ENCODE measurements around the gene WFS1. TPM values are rescaled to one million over a fixed set of nuclear protein-coding genes. Genes with fewer than 3 reads are reported as not detected.
A peak's percentile ranks its signal among the peaks of the same experiment; 100 is the strongest.

WFS1 gene
- total RNA-seq, 1 donor from 2014 or later, result 23.4 TPM

DNA sequence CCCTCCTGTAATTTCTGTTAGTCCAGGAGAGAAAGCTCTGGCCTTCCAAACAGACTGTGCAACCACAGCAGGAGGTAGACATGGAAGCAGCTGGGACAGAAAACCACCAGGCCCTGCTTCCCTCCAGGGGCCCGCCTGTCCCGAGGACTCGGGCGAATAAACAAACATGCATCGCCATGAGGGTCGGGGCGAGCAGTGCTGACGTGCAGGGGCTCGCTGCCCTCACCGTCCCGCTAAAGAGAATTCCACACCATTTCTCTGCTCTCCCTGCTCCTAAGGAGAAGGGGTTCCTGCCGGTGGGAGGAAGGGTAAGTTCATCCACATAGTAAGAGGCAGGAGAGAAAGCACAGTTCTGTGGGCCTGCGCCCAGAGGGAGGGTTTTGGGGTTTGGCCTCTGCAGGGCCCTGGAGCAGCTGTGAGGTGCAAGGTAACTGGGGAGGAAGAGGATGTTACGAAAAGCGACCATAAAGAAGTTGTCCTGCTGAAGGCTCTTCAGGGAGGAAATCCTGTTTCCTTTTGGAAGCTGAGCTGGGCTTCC lies 54.9 kb downstream of the WFS1 start:
- DNase-seq (ENCODE audit: low read depth in 2 of 2), result peak; percentile 21 to 43

DNA sequence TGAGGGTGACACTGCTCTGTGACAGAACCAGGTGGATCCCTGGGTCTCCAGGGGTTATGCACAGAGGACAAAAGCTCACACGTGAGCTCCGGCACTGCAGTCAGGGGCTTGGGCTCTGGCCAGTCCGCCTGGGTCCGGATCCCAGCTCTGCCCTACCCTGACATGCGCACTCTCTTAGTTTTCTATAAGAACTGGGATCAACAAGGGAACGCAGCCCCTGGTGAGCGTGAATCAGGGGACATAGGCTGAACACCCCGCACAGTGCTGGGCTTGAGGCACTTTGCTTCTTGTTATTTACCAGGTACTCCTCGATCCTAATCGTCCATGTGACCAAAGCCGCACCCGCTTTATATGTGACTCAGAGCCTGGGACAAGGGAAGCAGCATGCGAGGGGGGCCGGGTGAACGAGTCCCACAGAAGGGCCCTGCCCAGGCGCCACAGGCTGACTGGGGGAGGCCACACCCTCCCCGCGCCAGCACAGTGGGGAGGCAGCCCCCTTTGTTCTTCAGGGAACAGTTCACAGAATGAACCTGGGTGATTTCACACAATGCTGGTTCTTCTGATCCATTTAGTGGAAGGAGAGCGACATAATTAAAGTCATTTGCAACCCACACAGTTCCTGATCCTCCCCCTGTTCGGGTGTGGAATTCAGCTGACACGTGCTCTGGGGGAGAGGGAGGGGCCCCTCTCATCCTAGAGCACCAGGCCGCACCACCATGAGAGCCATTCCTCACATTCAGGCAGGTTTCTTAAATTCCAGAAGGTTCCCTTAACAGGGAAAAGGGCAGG lies 55.5 kb downstream of the WFS1 start:
- DNase-seq (ENCODE audit: low read depth in 2 of 2), result peak; percentile 74 to 94

DNA sequence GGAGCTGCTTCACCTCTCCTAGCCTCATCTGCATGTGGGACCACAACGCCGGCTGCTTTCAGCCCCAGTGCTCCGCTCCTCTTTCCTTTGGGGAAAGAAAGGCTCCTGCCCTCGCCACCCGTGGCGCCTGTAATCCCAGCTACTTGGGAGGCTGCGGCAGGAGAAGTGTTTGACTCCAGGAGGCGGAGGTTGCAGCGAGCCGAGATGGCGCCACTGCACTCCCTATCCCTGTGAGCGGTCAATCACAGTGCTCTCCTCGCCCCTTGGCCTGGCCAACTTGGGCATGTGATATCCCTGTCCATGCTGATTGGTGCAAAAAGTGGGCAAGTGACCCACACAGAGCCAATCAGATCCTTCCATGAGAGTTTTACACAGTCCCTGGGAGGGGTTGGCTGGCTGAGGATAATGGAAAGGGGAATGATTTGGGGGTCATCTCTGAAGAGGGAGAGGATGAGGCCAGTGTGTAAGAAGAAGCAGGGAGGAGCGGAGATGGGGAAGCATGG lies 56.2 kb downstream of the WFS1 start:
- no peak for DNase-seq (ENCODE audit: low read depth in 2 of 2)

DNA sequence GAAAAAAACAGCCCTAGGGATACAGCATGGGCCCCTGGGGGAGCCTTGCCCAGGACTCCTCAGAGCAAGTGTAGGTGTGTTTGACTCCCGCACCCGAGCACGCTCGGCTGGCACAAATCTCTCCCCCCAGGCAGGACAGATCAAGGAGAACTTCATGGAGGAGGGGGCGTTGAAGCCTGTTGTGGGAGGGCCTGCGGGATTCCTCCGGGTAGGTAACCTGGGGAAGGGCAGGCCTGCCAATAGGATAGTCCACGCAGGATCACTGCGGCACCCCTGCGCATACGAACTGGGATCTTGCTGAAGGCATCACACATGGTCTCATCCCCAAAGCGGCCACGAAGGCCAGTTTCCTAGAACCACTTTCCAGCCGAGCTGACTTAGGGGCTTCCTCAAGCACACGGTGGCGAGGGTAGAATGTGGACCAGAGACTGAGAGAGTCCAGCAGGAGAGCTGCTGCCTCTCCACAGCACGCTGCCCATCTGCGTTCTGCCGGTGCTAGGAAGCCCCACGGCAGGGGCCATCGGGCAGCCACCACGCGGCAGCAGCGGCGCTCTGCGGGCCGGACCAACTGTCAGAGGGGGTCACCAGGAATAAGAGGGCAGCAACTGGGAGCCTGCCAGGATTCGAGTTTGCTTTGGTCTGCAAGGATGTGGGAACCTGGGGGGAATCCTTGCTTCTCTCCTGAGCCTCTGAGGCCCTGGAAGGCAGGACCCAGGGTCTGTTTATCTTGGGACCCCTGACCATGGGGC lies 56.8 kb downstream of the WFS1 start:
- no peak for DNase-seq (ENCODE audit: low read depth in 2 of 2)

DNA sequence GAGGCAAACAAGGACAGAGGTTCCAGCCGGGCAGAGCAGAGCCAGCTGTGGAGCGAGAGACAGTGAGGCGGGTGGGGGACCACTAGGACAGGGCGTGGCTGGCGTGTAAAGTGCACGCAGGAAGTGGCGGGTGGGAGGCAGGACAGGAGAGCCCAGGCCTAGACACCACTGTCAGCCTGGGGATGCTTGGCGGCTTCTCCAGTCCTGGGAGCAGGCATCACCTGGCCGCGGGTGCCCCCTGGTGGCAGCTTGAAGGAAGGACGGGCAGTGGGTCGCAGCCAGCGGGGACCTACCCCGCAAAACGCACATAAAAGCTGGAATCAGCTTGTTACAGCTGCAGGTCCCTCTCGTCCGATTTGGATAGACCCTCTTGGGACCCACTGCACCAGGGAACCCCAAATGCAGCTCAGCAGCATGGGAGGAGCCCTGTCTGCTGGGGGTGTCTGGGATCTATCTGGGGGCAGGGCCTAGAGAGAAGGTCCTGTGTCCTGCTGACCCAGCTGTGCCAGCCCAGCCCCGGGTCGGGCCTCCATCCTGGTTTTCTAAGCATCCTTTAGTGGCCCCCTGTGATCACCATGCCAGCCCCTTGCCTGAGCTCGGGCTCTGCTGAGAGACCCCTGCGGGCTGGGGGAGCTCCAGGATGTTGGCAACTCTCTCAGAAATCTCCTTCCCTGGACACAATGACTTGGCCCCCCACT lies 57.7 kb downstream of the WFS1 start:
- peak; percentile 43 to 72 for DNase-seq (ENCODE audit: low read depth in 2 of 2)

DNA sequence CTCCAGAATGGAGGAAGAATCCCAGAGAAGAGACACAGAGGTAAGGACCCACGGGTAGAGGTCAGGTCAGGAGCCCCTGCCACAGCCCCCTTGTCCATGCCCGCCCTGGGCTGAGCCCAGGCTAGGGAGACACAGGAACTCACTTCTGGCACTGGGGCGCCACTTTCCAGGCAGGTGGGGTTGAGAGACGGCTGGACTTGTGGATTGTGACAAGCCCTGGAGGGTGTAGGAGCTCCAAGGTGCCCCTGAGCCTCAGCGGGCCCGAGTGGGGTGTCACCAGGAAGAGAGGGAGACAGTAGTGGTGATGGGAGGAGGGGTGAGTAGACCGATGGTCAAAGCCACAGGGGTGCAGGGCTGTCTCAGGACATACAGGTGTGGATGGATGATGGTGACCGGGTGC lies 58.9 kb downstream of the WFS1 start:
- no peak for DNase-seq (ENCODE audit: low read depth in 2 of 2)

DNA sequence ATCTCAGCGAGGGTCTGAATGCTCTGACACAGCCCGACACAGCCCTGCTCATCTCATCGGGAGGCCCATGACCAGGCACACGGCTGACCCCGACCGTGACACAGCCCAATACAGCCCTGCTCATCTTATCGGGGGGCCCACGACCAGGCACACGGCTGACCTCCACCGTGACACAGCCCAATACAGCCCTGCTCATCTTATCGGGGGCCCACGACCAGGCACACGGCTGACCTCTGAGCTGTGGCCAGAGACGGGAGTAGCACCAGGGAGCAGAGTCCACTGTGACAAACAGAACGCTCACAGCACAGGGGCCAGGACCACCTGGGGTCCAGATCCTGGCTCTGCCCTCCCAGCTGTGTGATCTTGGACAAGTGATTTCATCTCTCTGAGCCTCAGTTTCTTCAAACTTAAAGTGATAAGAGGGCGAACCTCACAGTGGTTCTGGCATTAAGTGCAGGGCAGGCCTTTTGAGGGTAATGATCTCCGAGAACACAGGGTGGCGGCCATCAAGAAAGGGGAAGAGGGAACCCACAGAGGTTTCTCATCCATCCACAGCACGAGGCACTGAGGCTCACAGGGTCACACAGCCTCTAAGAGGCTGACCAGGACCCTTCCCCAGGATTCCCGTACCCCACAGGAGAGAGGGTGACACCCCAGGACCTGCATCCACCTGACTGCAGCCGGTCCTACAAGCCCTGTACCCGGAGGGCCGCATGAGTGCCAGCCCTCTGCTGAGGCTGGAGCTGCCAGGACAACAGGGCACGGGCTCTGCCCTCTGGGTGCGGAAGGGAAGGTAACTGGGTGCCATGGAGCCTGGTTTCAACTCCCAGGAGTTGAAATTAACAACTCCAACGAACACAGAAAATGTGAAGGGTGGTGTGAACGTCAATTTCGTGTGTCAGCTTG lies 60.1 kb downstream of the WFS1 start:
- DNase-seq (ENCODE audit: low read depth in 2 of 2), result no peak

DNA sequence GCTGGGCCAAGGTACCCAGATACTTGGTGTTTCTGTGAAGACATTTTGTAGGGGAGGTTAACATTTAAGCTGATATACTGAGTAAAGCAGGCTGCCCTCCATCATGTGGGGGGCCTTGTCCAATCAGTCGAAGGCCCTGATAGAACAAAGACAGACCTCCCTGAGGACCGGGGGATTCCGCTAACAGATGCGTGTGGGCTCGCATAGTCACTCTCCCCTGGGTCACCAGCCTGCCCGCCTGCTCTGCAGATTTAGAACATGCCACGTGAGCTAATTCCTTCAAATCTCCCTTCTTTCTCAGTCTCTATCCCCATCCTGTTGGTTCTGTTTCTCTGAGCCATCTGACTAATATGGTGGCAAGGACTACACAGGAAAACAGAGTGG lies 60.7 kb downstream of the WFS1 start:
- DNase-seq (ENCODE audit: low read depth in 2 of 2), result no peak

DNA sequence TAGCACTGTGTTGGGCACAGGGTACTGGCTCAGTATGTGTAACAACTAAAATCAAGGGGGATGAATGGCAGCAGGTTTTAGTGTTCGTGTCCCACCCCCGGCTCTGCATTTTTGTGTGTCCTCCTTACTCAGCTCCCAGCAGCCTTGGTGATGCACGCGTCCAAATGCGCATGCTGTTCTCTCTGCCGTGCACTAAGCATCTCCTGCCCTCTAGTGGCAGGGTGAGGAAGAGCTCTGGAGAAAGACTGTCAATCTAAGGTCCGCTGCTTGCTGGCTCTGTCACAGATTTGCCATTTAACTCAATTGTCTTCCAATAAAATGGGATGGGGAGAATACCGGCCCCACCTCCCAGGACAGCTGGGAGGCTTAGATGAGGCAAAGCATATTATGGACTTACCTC lies 61.4 kb downstream of the WFS1 start:
- peak in 1 of 2 donors; percentile 35 for DNase-seq (ENCODE audit: low read depth in 2 of 2)

DNA sequence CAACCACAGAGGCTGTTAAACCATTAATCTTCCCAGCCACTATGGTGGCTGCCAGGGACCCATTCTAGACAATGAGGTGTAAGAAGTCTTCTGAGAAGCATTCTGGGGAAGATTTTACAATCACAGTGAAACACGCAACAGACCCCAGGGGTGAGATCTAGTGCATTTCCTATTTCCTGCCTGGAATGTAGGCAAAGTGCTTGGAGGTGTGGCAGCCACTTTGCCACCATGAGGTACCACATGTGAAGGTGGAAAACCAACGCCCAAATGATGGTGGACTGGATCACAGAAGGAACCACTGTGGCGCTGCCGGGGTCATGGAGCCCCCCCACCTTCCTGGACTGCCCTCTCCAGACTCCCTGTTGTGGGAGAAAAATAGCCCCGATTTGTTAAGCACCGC lies 61.8 kb downstream of the WFS1 start:
- DNase-seq (ENCODE audit: low read depth in 2 of 2), result no peak

DNA sequence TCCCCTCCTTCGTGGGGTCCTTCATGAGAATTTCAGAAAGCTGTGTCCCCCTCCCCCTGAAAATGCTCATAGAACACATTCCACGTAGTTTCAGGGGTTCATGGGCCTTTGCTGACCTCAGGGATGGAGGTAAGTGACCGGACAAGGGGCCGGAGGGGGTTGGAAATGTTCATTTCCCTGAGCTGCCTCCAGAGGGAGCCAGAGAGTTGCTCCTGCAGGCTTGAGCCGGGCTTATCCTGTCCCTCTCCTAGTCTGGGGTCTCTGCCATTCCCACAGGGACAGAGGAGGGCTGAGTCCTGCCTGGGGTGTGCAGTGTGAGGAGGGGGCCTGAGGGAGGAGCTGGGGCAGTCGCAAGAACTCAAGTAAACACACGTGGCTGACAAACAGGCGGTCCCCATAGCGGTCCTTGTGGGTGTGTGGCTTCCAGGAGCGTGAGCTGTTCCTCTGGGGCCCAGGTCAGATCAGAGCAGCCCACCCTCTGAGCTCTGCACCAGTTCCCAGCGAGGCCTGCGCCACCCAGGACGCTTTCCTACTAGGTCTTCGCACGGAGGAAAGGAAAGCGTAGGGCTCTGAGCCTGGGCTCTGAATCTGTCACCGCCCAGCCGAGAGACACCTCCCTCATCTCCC lies 62.5 kb downstream of the WFS1 start:
- peak in 1 of 2 donors; percentile 40 for DNase-seq (ENCODE audit: low read depth in 2 of 2)

DNA sequence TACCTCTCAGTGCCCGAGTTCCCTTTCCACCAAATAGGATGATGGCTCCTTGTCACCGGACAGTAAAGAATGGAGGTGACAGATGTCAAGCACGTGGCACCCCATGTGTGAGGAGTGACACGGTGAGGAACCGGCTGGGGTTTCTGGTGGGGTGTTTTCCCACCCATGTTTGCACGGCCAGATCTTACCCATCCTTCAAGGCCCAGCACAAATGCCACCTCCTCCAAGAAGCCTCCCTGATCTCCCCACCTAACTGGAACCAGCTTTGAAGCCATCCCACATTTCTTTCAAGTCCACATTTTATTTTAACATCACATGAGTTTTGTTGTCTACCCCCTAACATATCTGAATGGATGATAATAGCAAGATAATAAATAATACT lies 63.0 kb downstream of the WFS1 start:
- no peak for DNase-seq (ENCODE audit: low read depth in 2 of 2)

DNA sequence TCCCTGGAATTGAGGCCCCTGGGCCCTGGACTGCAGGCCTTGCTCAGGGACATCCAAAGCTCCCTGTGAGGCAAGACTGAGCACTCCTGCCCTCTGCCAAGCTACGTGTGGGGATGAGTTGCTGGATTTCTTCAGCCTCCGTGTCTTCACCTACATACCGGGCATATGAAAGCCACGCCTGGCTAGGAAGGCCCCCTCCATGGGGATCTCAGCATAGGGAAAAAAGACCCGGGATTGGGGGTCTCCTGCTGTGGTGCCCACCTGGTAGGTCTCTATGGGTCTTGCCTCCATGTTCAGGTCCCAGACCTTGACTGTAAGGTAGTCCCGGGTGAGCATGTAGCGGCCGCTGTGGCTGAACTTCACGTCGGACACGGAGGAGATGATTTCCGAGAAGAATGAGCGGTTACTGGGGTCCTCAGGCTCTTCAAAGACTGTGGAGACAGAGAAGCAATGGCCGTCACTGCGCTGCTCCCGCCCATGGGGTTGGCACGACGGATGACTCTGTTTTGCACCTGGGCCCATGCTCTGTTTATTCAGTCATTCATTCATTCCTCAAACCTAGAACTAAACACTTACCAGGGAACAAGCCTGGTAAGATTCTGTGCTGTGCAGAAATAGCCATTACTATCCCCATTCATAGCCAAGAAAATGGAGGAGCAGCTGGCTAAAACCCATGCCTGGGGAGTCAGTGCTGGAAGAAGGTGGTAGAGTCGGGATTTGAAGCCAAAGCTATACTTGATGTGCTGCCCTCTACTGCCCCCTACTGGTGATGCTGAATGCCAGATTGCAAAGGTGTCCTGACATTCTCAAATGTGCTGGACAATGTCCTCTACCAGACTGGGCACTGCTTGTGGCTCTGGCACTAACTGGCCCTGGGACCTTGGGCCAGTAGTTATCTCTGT lies 63.9 kb downstream of the WFS1 start:
- peak in 1 of 2 donors; percentile 29 for DNase-seq (ENCODE audit: low read depth in 2 of 2)

DNA sequence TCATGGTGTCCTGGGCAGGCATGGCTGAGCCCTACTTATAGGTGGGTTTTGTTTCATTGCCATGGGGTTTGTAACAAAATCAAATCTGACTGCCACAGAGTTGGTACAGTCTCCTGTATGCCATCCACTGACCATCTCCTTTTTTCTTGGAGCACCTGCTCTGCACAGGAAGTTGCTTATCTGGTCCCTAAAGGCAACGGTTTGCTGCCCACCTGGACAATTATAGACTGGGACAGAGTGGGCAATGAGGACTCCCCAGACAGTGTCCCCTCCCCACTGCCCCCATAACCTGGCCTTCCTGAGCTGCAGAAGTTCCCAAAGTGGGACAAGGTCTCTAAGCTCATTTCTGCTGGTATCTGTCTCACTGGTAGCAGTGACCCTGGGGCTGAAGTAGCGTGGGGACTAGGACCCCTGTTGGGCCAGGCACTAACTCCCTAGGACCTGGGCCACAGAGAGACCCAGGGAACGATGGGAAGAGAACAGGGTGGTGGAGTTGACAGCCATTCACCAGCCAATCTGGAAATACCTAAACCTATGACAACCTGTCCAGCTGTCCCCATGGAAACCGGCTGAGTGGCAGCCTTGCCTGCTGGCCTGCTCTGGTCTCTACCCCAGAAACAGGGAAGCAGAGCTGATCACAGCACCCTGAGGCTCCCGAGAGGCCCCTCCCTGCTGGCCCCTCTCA lies 64.7 kb downstream of the WFS1 start:
- DNase-seq (ENCODE audit: low read depth in 2 of 2), result no peak

DNA sequence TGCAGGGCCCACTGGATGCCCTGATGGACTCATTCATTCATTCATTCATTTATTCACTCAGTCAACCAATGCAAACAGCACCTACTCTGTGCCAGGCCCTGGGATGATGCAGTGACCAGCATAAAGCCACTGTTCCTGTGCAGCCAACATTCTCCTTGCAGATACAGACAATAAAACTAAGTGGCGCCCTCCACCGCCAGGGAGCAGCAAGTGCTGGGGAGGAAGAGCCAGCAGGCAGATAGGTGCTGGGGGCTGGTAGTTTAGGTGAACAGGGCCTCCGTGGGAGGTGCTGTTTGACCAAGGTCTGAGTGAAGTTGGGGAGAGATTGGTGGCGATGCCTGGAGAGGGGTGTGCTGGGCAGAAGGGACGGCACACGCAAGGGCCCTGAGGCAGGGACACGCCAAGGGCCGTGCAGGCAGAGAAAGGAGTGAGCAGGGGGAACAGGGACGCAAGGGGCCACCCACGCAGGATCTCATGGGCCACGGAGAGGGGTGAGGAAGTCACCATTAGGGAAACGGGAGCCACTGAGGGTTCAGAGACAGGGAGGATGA lies 65.5 kb downstream of the WFS1 start:
- no peak for DNase-seq (ENCODE audit: low read depth in 2 of 2)

DNA sequence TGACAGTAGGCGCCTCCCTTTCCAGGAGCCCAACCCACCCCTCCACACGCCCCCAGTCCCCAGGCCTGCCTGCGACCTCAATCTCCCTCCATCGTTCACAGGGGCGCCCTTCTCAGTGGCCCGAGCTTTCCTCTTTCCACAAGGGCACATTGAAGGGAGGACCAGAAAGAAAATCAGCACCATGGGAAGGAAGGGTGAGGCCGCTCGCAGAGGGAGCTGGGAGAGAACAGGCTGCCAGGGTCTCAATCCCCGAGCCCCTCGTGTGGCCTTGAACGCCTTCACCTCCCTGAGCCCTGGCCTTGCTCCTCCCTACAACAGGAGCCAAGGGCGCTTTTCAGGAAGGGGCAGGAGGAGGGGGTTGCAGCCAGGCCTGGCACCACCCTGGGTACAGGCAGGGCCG lies 66.5 kb downstream of the WFS1 start:
- DNase-seq (ENCODE audit: low read depth in 2 of 2), result no peak

DNA sequence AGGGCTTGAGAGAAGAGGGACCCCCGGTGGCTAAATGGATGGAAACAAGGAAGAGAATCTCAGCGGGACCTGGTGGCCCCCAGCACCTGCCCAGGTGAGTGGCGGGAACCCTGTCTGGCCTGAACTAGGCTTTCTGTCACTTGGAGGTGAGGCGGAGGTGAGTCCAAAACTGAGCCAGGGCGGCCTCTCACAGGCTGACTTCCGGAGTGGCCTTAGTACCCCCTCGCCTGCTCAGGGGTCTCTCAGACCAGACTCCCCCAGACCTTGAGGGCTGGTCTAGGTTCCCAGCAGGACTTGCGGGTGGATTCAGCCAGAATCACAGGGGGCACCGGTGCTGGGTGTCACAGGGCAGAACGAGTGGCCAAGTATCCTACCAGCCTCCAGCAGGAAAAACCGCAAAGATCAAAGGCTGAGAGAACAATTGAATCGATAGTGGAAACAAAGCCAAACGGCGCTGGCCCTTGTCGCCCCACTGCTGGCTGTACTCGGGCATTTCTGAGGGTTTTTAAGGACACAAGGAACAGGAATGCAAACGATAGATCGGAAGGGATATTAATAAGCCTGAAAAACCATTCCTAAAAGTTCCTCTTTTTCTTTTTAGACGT lies 67.8 kb downstream of the WFS1 start:
- no peak for DNase-seq (ENCODE audit: low read depth in 2 of 2)

Measured in dermis microvascular lymphatic vessel endothelial cell (primary cell).